HL-60/S4 (cell line): ENCODE measurements around the gene HMGCR.
"Not testable (repeated sequence)": the region's sequence is repeated elsewhere in the genome, so short reads cannot be mapped to it uniquely, and the experiment has no call there.

Source experiments
- in situ Hi-C: fragments of 300-500 bp; cut with MboI; formaldehyde crosslinking; loops from 2 replicates; pipeline ENCODE4 v1.14.3; 2022; ENCODE audit warnings: low sequenced_read_pairs

HMGCR gene

DNA sequence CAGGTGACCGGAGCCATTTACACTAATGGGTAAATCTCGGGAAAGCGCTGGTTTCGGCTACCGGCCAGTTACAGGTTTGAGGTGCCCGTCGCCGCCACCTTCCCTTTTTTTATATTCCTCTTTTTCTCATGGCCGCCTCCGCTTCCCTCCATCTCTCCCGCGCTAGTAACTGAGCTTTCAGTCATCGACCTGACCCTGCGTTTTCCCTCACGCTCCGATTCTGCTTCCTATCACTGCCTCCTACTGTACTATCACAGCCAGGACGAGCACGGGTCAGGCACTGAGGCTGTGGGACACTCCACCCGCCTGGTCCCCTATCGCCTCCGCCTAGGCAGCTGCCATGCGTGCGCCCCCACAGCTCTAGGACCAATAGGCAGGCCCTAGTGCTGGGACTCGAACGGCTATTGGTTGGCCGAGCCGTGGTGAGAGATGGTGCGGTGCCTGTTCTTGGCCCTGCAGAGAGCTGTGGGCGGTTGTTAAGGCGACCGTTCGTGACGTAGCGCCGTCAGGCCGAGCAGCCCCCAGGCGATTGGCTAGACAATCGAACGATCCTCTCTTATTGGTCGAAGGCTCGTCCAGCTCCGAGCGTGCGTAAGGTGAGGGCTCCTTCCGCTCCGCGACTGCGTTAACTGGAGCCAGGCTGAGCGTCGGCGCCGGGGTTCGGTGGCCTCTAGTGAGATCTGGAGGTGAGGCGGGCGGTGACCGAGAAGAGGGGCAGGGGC is at the start of gene HMGCR:
HMGCR (plus strand) TSS at position 606 of the 722 bp plus-strand sequence. CDS start 5,386 bp downstream, outside the sequence.
- in situ Hi-C loops: no loop called here

GRCh38 chr5:75291844-75292243 is 45.2 kb upstream of the HMGCR start:
- in situ Hi-C loops: not testable (repeated sequence)

GRCh38 chr5:75300084-75300483 is 36.9 kb upstream of the HMGCR start:
- in situ Hi-C loops: no loop called here

DNA sequence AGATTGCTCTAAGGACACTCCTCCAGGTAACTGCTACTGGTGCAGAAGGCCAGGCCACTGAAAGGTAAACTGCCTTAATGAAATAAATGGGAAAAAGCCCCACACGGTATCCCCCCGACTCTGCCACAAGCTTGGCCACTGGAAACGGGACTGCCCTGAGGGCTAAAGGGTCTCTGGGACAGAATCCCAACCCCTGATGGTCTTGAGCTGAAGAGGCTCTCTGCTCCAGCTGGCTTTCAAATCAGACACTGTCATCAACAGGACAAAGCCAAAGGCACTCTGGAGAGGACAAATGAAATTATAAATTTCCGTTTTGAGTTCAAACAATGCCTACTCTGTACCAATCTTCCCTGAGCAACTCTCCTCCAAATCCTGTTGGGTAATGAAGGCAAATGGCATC is 33.6 kb upstream of the HMGCR start:
- in situ Hi-C loops: no loop called here

- in situ Hi-C loops: not testable (repeated sequence)
Measured at GRCh38 chr5:75304486-75304885, 32.5 kb upstream of the HMGCR start.

DNA sequence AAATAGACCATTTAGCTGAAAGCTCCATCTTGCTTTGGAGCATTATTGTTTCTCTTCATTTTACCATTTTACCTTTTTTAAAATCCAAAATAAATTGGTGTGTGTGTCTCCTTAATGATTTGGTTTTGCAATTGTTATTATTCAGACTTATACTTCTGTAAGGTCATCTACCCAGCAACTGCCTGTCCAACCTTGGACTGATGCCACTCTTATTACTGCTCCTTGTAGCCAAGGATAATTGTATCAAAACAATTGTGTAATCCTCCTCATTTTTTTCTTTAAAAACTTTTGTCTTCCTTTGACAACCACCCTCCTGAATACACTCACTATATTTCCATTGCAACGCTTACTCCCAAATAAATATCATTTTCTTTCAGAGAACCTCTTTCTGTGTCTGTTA is 30.3 kb upstream of the HMGCR start:
- in situ Hi-C loops: no loop called here

DNA sequence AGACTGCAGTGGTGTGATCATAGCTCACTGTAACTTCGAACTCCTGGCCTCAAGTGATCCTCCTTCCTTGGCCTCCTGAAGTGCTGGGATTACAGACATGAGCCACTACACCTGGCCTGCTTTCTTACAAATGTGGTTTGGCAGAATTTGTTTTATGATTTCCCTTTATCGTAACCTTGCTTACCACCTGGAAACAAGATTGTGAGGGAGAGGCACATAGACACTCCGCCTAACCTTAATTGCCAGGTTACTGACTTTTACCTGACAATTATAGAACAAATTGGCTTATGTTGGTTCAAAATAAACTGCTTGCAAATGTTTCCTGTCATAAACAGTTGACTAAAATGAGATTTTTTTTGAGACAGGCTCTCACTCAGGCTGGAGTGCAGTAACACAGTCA is 26.8 kb upstream of the HMGCR start:
- in situ Hi-C loops: no loop called here

- in situ Hi-C loops: not testable (repeated sequence)
Measured at GRCh38 chr5:75319148-75319547, 17.9 kb upstream of the HMGCR start.

DNA sequence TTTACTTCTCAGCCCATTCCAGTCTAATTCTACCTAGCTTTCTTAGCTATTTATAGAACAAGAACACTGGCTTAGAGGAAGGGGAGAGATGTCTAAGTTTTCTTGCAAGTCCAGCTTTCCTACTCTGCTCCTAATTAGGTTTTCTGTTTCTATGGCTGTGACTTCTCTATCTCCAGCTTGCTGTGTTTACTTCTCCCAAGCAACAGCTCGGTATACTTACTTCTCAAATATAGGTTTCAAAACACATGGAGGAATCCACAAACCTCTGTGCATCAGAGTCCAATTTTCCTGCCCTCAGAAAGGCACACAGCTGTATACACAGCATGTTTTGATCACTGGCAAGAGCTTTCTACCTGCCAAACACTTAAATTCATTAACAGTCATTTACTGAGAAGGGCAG is 17.4 kb upstream of the HMGCR start:
- in situ Hi-C loops: no loop called here

DNA sequence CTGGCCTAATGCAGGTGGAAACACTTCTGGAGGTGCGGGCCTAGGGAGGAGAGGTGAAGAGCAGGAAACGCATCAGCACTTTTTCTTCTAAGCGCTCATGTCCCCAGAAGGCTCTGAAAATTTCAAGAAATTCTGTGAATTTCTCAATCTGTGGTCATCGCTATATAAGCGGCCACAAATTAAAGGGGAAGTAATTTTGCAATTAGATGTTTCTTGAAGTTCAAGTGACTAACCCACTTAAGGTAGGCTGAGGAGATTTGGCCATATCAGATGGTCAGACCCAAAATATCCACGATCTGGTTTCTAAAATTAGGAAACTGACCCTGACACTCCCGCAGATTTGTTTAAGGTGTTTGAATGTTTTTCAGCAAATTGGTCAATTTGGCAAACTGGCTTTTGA is 16.6 kb upstream of the HMGCR start:
- in situ Hi-C loops: no loop called here

DNA sequence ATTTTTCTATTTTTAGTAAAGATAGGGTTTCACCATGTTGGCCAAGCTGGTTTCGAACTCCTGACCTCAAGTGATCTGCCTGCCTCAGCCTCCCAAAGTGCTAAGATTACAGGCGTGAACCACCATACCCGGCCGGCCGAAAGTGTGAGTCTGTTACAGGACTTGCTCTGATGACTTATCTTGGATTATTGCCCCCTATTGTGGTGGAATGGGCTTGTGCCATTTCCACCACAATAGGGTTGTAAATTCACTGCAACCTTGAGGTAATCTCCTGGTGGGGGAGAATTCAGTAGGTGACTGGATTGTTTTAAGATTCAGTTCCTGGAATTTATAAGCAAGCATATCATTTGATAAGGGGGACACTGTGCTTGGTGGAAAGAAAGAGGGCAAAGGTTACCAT is 15.0 kb upstream of the HMGCR start:
- in situ Hi-C loops: no loop called here

- in situ Hi-C loops: no loop called here
Measured at GRCh38 chr5:75324791-75325190, 12.2 kb upstream of the HMGCR start.

DNA sequence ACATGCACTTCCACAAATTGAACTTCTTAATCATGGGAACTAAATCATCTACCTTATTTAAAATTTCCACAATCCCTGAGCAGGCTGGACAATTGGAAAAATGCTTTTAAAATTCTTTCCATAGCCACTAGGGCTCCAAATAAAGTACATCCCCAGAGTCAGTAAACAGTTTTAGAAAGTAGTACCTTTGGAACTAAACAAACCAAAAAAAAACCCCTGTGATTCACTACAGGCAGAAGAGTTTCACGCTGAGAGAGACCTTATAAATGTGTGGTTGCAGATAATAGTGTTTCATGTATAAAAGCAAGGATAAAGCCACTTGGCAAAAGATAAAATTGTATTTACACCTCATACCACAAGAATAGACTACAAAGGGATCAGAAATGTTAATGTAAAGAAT is 11.8 kb upstream of the HMGCR start:
- in situ Hi-C loops: no loop called here

DNA sequence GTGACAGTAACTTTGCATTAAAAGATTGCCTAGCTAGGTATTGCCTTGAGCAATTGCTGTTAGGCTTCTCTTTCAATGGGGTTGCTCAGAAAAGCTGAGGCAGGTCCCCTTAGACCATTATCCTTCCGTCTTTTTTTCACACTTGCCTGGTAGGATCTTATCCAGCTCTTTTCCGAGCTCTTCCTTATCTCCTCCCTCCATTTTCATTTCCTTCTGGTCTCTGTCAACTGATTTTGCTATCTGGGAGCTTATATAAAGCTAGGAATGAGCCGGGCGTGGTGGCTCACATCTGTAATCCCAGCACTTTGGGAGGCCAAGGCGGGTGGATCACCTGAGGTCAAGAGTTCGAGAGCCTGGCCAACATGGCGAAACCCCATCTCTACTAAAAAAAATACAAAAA is 6.6 kb upstream of the HMGCR start:
- in situ Hi-C loops: no loop called here

GRCh38 chr5:75331095-75332090 is 5.6 kb upstream of the HMGCR start:
- in situ Hi-C loops: no loop called here

DNA sequence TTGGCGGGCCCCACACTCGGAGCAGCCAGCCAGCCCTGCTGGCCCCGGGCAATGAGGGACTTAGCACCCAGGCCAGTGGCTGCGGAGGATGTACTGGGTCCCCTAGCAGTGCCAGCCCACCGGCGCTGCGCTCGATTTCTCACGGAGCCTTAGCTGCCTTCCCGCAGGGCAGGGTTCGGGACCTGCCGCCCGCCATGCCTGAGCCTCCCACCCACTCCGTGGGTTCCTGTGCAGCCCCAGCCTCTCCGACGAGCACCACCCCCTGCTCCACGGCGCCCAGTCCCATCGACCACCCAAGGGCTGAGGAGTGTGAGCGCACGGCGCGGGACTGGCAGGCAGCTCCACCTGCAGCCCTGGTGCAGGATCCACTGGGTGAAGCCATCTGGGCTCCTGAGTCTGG is 3.3 kb upstream of the HMGCR start:
- in situ Hi-C loops: not testable (repeated sequence)

- in situ Hi-C loops: not testable (repeated sequence)
Measured at GRCh38 chr5:75334413-75334812, 2.6 kb upstream of the HMGCR start.

DNA sequence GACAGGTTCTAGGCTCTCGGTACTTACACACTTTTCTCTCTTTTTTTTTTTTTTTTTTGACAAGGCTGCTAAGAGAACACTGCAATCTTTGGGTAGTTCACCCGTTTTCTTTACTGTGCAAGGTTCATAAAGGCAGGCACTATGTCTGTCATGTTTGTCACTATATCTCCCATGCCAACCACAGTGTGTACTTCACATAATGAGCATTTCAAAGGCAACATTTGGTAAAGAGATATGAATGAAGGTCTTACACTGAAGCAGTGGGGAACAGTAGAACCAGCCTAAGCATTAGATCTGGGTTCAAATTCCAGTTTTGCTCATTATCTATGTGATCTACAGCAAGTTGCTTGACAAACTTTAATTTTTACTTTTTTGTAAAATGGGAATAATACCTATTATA is 1.5 kb upstream of the HMGCR start:
- in situ Hi-C loops: no loop called here

DNA sequence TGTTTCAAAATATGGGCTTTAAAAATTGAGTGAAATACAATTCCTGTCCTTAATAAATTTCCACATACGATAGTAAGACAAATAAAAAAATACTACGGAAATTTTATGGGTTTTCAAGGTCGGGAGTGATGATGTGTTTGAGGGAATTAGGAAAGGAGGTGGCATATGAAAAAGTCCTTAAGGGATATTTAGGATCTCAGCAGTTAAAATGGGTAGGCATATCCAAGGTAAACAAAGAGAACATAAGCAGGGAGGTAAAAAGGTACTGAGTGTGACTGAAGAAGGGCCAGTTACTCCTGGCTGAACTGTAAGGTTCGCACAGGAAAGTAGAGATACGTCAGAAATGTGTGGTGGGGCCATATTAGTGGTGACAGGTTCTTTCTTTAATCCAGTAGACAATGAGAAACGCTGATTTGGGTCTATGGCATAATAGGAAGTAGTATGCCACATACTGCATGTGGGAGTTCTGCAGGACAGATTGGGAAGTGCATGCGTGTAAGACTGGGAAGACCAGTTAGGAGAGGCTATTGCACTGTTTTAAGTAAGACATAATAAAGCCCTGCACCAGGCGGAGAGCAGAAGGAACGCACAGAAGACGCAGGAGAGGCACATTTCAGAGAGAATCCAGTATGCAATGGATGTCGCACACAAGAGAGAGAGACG is 937 bp upstream of the HMGCR start:
- in situ Hi-C loops: no loop called here

DNA sequence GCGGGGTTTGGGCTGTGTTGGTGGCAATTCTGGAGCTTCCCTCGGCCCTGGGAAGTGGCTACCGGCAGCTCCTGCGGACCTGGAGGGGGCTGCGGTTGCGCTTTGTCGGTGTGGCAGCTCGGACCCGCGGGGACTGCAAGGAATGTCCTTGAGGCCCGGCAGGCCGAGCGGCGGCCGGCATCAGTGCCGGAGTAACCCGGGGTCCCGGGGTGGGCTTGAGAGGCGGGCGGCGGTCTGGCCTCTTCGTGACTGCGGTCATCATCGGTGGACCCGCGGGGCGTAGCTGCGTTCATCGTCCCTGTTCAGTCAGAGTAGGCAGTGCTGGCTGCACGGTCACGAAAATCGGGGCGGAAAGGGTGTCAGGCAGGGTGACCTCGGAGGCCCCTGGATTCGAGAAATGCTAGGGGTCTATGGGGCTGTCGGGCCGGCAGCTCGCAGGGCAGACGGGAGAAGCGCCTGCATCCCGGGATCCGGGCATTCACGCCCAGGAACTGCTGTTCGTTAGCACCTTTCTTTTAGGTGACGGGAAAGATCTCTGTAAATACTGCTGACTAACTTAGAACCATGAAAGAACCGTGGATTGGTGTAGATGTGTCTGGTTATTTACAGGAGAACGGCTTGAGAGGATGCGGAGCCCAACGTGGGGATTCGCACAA is 474 bp downstream of the HMGCR start:
- in situ Hi-C loops: no loop called here

- in situ Hi-C loops: no loop called here
Measured at GRCh38 chr5:75338408-75338807, 1.4 kb downstream of the HMGCR start.
